ENCODE results near the gene SEC23A.
"Not testable (repeated sequence)": the region's sequence is repeated elsewhere in the genome, so short reads cannot be mapped to it uniquely, and the experiment has no call there.

SEC23A gene

GRCh38 chr14:39102969-39103957 lies at the start of gene SEC23A:
Gene SEC23A, minus strand, starts transcription at chr14:39103235. Its CDS starts 7,117 bp downstream, at chr14:39096118.
- peak; percentile 86 for DNase-seq (ENCODE audit: low spot score)

- no peak for DNase-seq (ENCODE audit: low spot score)
Measured at GRCh38 chr14:39145266-39145966, 42.4 kb upstream of the SEC23A start.

DNA sequence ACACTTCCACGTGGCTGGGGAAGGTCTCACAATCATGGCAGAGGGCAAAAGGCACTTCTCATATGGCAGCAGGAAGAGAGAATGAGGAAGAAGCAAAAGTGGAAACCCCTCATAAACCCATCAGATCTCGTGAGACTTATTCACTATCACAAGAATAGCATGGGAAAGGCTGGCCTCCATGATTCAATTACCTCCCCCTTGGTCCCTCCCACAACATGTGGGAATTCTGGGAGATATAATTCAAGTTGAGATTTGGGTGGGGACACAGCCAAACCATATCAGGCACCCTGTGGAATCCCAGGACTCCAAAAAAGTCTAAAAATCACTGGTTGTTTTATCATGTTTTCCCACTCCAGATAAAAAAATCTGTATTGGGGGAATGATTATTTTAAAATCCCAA lies 40.2 kb upstream of the SEC23A start:
- DNase-seq (ENCODE audit: low spot score): not testable (repeated sequence)

DNA sequence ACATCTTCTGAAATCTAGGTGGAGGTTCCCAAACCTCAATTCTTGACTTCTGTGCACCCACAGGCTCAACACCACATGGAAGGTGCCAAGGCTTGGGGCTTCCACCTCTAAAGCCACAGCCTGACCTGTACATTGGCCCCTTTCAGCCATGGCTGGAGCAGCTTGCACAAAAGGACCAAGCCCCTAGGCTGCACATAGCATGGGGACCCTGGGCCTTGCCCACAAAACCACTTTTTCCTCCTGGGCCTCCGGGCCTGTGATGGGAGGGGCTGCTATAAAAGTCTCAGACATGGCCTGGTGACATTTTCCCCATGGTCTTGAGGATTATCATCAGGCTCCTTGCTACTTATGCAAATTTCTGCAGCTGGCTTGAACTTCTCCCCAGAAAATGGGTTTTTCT lies 38.6 kb upstream of the SEC23A start:
- DNase-seq (ENCODE audit: low spot score): not testable (repeated sequence)

DNA sequence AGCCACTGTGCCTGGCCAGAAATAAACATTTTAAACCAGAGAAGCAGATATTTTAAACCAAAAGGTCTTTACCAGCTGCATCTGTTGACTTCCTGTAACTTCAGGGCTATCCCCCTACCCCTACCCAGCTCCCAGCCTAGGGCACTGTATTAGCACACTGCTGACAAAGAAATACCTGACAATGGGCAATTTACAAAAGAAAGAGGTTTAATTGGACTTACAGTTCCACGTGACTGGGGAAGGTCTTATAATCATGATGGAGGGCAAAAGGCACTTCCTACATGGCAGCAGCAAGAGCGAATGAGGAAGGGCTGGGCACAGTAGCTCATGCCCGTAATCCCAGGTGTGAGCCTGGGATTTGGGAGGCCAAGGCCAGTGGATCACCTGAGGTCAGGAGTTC lies 37.1 kb upstream of the SEC23A start:
- DNase-seq (ENCODE audit: low spot score): no peak

DNA sequence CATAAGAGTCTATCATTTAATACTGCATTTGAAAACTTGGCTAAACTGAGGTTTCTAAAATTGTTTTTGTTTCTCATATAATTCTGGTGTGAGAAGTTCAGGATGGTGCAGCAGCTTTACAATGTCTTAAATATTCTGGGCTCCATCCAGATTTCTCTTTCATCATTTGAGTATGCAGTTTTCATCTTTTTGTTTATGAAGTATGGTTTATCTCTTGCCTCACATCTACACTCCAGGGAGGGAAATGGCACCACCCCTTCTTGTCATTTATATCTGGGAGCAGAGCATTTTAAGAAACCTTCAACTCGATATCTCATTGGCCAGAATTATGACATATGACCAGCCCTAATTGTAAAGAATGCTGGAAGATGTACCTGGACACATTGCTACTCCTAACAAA lies 35.4 kb upstream of the SEC23A start:
- no peak for DNase-seq (ENCODE audit: low spot score)

DNA sequence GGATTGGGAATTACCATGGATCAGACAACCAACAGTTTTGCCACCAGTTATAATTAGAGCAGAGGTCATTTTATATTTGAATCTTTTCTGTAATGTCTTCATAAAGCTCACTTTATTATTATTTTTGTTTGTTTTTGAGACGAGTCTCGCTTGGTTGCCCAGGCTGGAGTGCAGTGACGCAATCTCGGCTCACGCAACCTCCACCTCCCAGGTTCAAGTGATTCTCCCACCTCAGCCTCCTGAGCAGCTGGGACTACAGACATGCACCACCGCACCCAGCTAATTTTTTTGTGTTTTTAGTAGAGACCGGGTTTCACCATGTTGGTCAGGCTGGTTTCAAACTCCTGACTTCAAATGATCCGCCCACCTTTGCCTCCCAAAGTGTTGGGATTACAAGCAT lies 34.8 kb upstream of the SEC23A start:
- not testable (repeated sequence) for DNase-seq (ENCODE audit: low spot score)

GRCh38 chr14:39122330-39123138 lies 19.5 kb upstream of the SEC23A start:
- no peak for DNase-seq (ENCODE audit: low spot score)

DNA sequence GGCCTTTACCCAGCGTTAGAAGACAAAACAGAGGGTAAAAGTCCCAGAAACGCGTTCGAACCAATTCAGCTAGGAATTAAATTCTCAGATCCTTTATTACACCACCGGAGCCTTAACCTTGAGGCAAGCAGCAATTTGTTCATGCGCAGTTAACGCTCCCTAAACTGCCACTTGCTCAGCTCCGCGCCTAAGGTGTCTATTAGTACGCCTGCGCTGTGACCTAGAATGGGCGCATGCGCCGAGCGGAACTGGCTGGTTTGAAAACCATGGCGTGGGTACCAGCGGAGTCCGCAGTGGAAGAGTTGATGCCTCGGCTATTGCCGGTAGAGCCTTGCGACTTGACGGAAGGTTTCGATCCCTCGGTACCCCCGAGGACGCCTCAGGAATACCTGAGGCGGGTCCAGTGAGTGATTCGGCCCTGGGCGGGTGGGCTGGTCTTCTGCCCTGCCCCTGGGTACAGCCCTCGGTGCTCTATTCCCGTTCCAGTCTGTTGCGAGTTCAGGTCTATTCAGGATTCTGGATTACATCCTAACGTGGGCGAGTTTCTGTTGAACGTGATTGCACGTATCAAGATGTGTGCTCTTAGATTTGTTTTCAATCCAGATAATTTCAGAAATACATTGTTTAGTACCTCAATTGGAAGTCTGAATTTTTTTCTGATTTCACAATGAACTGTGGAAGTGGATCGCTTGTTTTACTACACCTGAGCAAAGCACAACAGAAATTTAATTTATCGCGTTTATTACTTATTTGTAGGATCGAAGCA lies 11.2 kb upstream of the SEC23A start, which contains the start of gene GEMIN2:
Gene GEMIN2, plus strand, starts transcription at position 251 of the 766 bp plus-strand sequence. Its CDS starts 16 bp downstream, at position 267.
- peak; percentile 95 for DNase-seq (ENCODE audit: low spot score)

DNA sequence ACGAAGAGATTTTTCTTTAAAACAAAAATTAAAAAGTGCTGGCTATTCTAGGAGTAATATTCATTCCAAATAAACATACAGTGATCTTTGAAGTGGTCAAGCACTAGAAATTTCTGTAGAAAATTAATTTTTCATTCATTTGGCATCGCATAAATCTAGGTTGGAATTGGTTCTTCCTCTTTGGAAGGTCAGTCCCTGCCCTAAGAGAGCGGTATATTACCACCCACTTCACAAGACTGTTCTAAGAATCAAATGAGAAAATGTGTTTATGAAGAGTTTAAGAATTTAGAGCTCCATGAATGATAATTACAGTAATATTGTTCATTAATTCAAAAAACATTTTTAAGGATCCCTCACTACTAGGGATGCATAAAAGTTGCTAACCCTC lies 10.6 kb upstream of the SEC23A start:
- DNase-seq (ENCODE audit: low spot score): no peak

- no peak for DNase-seq (ENCODE audit: low spot score)
Measured at GRCh38 chr14:39109893-39110715, 7.1 kb upstream of the SEC23A start.

DNA sequence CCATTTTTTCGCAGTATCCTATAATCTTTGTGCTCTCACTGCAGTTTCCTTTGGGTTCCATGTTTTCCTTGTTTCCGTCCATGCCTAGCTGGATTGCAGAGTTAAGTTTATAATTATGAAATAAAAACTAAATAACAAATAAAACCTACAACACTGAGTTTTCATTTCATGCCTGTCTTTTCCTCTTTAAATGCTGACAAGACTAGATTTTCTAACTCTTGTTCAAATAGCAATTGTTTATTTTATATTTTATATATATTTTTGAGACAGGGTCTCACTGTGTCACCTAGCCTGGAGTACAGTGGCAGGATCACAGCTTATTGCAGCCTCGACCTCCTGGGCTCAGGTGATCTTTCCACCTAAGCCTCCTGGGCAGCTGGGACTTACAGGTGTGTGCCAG lies 5.8 kb upstream of the SEC23A start:
- DNase-seq (ENCODE audit: low spot score): no peak

DNA sequence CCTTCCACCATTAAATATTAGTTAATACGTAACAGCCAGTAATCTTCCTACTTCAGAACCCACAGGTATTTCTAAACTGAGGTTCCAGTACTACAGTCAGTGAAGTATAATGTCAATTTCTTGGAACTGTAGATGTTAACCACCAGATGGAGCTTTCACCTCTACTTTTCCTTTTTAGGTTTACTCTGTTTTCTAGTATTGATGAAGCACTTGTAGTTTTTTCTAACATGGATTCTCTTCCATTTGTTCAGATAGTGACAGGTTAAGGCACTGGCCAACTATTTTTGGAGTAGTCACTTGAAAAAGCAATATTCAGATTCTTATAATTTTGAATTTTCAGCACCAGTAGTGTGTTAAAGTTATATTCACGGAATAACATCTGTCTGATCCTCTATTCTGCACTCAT lies 4.6 kb upstream of the SEC23A start:
- DNase-seq (ENCODE audit: low spot score): peak; percentile 32

DNA sequence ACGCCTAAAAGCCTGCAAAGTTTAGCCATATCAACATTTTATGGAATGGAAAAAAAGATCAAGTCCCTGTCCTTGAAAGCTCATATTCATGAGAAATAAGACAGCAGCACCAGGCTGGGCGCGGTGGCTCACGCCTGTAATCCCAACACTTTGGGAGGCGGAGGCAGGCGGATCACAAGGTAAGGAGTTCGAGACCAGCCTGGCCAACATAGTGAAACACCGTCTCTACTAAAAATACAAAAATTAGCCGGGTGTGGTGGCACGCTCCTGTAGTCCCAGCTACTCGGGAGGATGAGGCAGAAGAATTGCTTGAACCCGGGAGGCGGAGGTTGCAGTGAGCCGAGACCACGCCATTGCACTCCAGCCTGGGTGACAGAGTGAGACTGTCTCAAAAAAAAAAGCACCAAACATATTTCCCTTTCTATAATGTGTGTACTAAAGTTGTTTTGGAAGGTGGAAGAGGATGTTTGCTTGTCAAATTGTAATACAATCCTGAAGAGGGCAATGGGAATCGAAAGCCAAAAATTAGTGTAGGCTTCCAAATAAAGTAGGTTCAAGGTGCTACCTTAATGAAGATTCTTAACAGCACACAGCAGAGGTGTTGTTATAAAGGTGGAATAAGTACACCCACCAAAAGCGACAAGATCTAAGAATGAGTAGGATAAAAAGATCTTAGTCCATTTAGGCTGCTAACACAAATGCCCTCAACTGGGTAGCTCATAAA lies 1.2 kb upstream of the SEC23A start:
- not testable (repeated sequence) for DNase-seq (ENCODE audit: low spot score)

DNA sequence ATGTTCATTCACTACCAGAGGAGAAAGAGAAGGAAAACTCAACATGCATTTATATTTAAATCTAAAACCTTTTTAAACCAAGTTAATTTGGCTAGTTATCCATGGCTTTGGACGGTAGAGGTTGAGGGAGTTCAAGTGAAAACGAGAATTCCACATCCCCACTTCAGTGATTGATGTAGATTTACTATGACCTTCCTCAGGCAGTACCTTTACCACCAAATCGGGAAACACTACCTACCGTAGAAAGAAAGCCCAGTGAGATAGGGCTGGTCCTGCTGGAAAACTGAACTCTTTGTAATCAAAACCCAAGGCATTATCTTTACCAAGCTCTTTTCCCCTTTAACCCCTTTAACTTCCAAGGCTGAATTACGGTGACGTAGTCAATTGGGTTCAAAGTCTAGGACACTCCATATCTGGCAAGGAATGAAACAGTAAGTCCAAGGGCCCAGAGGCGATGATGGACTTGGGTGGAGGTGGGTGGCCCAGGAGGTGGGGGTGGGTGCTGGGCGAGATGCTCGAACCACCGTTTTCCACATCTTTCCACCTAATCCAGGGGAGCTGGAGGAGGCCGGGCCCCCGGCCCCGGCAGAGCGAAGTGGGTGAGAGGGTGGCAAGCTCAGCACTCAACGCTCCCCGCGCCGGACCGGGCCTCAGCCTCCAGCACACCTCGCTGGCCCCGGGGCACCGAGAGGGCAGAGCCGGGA lies 618 bp downstream of the SEC23A start:
- peak; percentile 40 for DNase-seq (ENCODE audit: low spot score)

- DNase-seq (ENCODE audit: low spot score): no peak
Measured at GRCh38 chr14:39099748-39100147, 3.3 kb downstream of the SEC23A start.

DNA sequence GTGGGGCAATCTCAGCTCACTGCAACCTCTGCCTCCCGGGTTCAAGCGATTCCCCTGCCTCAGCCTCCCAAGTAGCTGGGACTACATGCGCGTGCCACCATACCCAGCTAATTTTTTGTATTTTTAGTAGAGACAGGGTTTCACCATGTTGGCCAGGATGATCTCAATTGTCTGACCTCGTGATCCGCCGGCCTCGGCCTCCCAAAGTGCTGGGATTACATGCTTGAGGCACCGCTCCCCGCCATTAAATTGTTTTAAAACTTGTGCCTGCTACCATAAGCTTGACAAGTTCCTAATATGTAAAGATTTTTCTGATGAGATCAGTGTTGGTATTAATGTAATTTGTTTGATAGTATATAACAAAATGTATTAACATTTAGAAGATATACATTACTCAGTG lies 3.8 kb downstream of the SEC23A start:
- not testable (repeated sequence) for DNase-seq (ENCODE audit: low spot score)

GRCh38 chr14:39097159-39097558 lies 5.9 kb downstream of the SEC23A start:
- DNase-seq (ENCODE audit: low spot score): no peak

DNA sequence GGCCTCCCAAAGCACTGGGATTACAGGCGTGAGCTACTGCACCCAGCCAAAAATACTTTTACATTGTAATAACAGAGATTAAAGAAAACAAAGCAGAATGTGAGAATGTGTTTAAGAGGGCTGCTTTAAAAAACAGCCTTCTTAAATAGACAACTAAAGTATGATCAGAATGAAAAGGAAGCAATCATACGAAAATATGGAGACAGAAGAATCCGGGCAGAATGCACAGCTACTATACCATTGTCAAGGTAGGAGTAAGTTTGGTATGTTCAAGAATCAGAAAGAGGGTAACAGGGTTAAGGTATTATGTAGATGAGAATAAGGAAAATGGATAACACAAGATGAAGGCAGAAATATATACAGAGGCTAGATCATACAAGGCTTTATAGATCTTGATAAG lies 8.5 kb downstream of the SEC23A start:
- no peak for DNase-seq (ENCODE audit: low spot score)

All from AG08396 (cell line).